OCI-LY7 (cell line): Measurements from ENCODE around the gene STX12. TPM values are rescaled to one million over a fixed set of nuclear protein-coding genes. Genes with fewer than 3 reads are reported as not detected.
"Not testable (repeated sequence)": the region's sequence is repeated elsewhere in the genome, so short reads cannot be mapped to it uniquely, and the experiment has no call there.

Experiments used
- BruUV-seq: library from RNA; stranded (reverse); fragments of 400-500 nt; replicated peaks from 2 replicates; lab custom pipeline; 2021; lab: Mats Ljungman, UMichigan
- CTCF ChIA-PET: fragments of 300-600 bp; sonication (Branson Sonifier 250); formaldehyde crosslinking; loops from one replicate; lab custom pipeline; 2022; ENCODE audit warnings: antibody characterized with exemption; ENCODE audit not compliant: unreplicated experiment; lab: Charles Lee
- POLR2A ChIA-PET: fragments of 300-600 bp; sonication (Branson Sonifier 250); formaldehyde crosslinking; loops from one replicate; lab custom pipeline; 2022; ENCODE audit warnings: antibody characterized with exemption; lab: Charles Lee
- DNase-seq: peaks from one replicate; pipeline ENCODE4 v3.0.0-alpha.2; 2015; ENCODE audit warnings: low spot score
- H2AFZ ChIP-seq: fragments of 200-600 bp; sonication (generic), shearing (Covaris generic); 2 replicates; pipeline ENCODE4 v1.6.1; 2014; ENCODE audit warnings: mild to moderate bottlenecking, antibody characterized with exemption, low read length, moderate library complexity
- H3K27ac ChIP-seq: fragments of 200-600 bp; sonication (generic); 2 replicates; pipeline ENCODE4 v1.5.1; 2014; ENCODE audit warnings: mixed run types, low read depth, mild to moderate bottlenecking, moderate library complexity, low read length, inconsistent platforms; ENCODE audit not compliant: poor library complexity, severe bottlenecking
- H3K36me3 ChIP-seq: fragments of 200-600 bp; sonication (generic); 2 replicates; pipeline ENCODE4 v1.6.1; 2014; ENCODE audit warnings: mild to moderate bottlenecking, antibody characterized with exemption, low read length, moderate library complexity, mixed read lengths; ENCODE audit not compliant: insufficient read depth
- H3K4me1 ChIP-seq: fragments of 200-600 bp; sonication (generic); 2 replicates; pipeline ENCODE4 v1.5.1; 2014; ENCODE audit warnings: mild to moderate bottlenecking, low read length; ENCODE audit not compliant: insufficient read depth, poor library complexity, severe bottlenecking
- H3K4me2 ChIP-seq: fragments of 200-600 bp; sonication (generic); 2 replicates; pipeline ENCODE4 v1.6.1; 2014; ENCODE audit warnings: mild to moderate bottlenecking, low read length
- H3K4me3 ChIP-seq: fragments of 200-600 bp; sonication (generic); 2 replicates; pipeline ENCODE4 v1.5.1; 2014; ENCODE audit warnings: mild to moderate bottlenecking, low read depth, low read length; ENCODE audit not compliant: poor library complexity, severe bottlenecking
- H3K79me2 ChIP-seq: fragments of 200-600 bp; sonication (generic); 2 replicates; pipeline ENCODE4 v1.6.1; 2016; ENCODE audit warnings: low read depth, mild to moderate bottlenecking, low read length, moderate library complexity, mixed read lengths; ENCODE audit not compliant: insufficient read depth
- H3K9me2 ChIP-seq: fragments of 200-600 bp; sonication (generic); 2 replicates; pipeline ENCODE4 v1.6.1; 2016; ENCODE audit warnings: mild to moderate bottlenecking, low read length, mixed read lengths; ENCODE audit not compliant: insufficient read depth
- H3K9me3 ChIP-seq: fragments of 200-600 bp; sonication (generic); 2 replicates; pipeline ENCODE4 v1.6.1; 2014; ENCODE audit warnings: mild to moderate bottlenecking, mixed run types, low read length, mixed read lengths
- H4K20me1 ChIP-seq: fragments of 200-600 bp; sonication (generic); 2 replicates; pipeline ENCODE4 v1.6.1; 2014; ENCODE audit warnings: mild to moderate bottlenecking, antibody characterized with exemption, low read length, moderate library complexity, mixed read lengths; ENCODE audit not compliant: insufficient read depth
- EZH2phosphoT487 ChIP-seq: fragments of 200-600 bp; sonication (generic); IDR thresholded peaks from 2 replicates; pipeline ENCODE4 v1.6.1; 2018; ENCODE audit warnings: low read depth, borderline replicate concordance, mild to moderate bottlenecking, mixed run types, antibody characterized with exemption, low read length, moderate library complexity, mixed read lengths
- intact Hi-C: fragments of 100-400 bp; cut with micrococcal nuclease; formaldehyde crosslinking; loops from one replicate; pipeline ENCODE4 v1.10.0; 2022; ENCODE audit not compliant: unreplicated experiment
- total RNA-seq, 2 experiments: library from RNA; depleted of rRNA in 1 of 2; stranded (reverse); fragments of >200 nt in 1 of 2; shearing (Covaris generic) in 1 of 2; gene quantifications; 2 replicates each; pipeline ENCODE4 v1.2.3, GENCODE V29; 2014 to 2022
- TF ChIP-seq, protein P1 (sequence below): fragments of 200-600 bp; sonication (generic); conservative IDR thresholded peaks from 2 replicates; pipeline ENCODE4 v1.5.1; 2014; ENCODE audit warnings: mild to moderate bottlenecking, antibody characterized with exemption, low read length, moderate library complexity, mixed read lengths

Gene STX12
- total RNA-seq, 2 experiments from 2014 or later: 17.2 to 30.1 TPM

DNA sequence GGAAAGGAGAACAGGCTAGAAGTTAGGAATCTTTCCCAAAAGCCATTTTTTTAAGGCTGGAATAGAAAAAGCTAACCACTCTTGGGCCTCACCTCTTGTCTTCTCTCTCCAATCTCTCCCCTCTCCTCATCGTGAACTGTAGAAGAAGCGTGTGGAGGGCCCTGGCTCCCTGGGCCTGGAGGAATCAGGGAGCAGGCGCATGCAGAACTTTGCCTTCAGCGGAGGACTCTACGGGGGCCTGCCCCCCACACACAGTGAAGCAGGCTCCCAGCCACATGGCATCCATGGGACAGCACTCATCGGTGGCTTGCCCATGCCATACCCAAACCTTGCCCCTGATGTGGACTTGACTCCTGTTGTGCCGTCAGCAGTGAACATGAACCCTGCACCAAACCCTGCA, 76.9 kb downstream of the STX12 start:
- BruUV-seq: no TSS peak
- intact Hi-C loops: no loop called here

DNA sequence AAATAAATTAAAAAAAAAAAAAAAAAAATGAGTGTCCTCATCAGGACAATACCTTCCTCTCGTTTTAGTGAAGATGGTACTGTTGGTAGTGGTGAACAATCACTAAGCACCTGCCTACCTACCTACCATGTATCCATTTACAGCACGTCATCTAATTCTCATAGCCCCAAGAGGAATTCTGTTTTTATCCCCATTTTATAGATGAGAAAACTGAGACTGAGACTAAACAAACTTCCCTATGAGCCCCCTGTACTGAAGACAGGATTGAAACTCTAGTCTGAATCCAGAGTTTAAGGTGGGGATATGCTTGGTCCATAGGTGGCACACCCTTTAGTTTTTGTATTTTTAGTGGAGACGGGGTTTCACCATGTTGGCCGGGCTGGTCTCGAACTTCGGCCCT, 82.1 kb downstream of the STX12 start:
- TF ChIP-seq, protein P1, sequence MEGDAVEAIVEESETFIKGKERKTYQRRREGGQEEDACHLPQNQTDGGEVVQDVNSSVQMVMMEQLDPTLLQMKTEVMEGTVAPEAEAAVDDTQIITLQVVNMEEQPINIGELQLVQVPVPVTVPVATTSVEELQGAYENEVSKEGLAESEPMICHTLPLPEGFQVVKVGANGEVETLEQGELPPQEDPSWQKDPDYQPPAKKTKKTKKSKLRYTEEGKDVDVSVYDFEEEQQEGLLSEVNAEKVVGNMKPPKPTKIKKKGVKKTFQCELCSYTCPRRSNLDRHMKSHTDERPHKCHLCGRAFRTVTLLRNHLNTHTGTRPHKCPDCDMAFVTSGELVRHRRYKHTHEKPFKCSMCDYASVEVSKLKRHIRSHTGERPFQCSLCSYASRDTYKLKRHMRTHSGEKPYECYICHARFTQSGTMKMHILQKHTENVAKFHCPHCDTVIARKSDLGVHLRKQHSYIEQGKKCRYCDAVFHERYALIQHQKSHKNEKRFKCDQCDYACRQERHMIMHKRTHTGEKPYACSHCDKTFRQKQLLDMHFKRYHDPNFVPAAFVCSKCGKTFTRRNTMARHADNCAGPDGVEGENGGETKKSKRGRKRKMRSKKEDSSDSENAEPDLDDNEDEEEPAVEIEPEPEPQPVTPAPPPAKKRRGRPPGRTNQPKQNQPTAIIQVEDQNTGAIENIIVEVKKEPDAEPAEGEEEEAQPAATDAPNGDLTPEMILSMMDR: no peak
- TF ChIP-seq EZH2phosphoT487: no peak
- H3K9me3 ChIP-seq: no peaks in the 10 kb centered on the region
- H3K9me2 ChIP-seq: no peaks in the 10 kb centered on the region
- peaks cover 25% of the 10 kb centered on the region for H3K36me3 ChIP-seq
- intact Hi-C loops: loop anchor here (5.0 kb wide), 1 partner anchor 77 kb away; the partner anchor contains the start of gene SMPDL3B
- ChIA-PET POLR2A (no interaction called here), CTCF (no interaction called here)
- H3K27ac ChIP-seq: no peak overlapping the region
- H4K20me1 ChIP-seq: no peaks in the 10 kb centered on the region
- DNase-seq: no peak
- no peak overlapping the region for H3K4me2 ChIP-seq
- H2AFZ ChIP-seq: no peak overlapping the region
- no peaks in the 10 kb centered on the region for H3K79me2 ChIP-seq
- no TSS peak for BruUV-seq
- no peak overlapping the region for H3K4me3 ChIP-seq
- no peaks in the 10 kb centered on the region for H3K4me1 ChIP-seq

More for the DNA sequence above, 76.9 kb downstream of the STX12 start:
- Histone ChIP-seq H2AFZ (no peak overlapping the region), H3K9me2 (no peaks in the 10 kb centered on the region), H3K36me3 (peaks cover 68% of the 10 kb centered on the region), H4K20me1 (no peaks in the 10 kb centered on the region), H3K4me2 (no peak overlapping the region), H3K27ac (no peak overlapping the region), H3K4me1 (no peaks in the 10 kb centered on the region), H3K79me2 (no peaks in the 10 kb centered on the region), H3K4me3 (no peak overlapping the region), H3K9me3 (no peaks in the 10 kb centered on the region)
- CTCF ChIA-PET: no interaction called here
- TF ChIP-seq, protein P1: no peak
- TF ChIP-seq EZH2phosphoT487: no peak
- no peak for DNase-seq
- POLR2A ChIA-PET: interaction anchor here (0.7 kb wide), 2 partner anchors 18 to 370 kb away, joined by 4 read pairs; no protein-coding TSS in a partner anchor

DNA sequence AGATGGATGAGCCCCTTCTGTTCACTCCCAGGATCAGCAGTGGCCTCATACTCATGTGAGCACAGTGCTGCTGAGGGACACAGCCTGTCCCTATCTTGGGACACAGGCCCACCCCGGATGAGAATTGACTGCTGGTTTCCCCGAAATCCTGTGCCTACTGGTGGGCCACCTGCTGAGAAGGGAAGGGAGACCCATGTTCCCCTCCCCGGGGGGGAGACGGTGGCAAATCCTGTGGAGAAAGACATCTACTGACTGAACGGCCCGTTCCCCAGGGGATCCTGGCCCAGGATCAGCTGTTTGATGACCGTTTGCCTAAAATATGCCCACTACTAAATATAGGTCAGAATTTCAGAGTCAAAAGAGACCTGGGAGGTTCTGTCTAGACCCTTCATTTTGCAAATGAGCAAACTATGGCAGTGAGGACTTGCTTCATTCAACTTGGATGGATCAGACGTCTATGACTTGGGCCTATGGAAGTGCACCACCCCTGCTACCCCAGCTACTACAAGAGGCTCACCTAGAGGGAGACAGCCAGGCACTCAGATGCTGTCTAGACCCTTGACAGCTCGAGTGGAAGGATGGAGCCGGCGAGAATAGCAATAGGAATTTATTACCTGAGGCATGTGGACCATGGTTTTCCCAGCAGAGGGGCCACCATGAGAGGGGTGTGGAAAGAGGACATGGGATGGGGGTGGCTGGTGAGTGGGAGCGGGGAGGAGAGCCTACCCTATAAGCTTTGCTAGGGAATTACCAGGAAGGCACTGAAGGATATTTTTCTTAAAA, 83.7 kb downstream of the STX12 start:
- DNase-seq: no peak
- Histone ChIP-seq H3K9me3 (no peaks in the 10 kb centered on the region), H4K20me1 (no peaks in the 10 kb centered on the region), H3K4me2 (no peak overlapping the region), H3K4me3 (no peak overlapping the region), H3K27ac (no peak overlapping the region), H3K9me2 (no peaks in the 10 kb centered on the region), H3K4me1 (no peaks in the 10 kb centered on the region), H3K79me2 (no peaks in the 10 kb centered on the region), H3K36me3 (peaks cover 8% of the 10 kb centered on the region), H2AFZ (no peak overlapping the region)
- CTCF ChIA-PET: interaction anchor here (0.6 kb wide), 2 partner anchors 94 to 124 kb away, joined by 3 read pairs; no protein-coding TSS in a partner anchor
- BruUV-seq: no TSS peak
- POLR2A ChIA-PET: interaction anchor here (0.6 to 0.7 kb wide), 2 partner anchors 178 to 856 kb away, joined by 4 to 7 read pairs; no protein-coding TSS in a partner anchor
- intact Hi-C loops: loop anchor here (5.0 kb wide), 1 partner anchor 76 kb away; the partner anchor contains the start of gene SMPDL3B
- no peak for TF ChIP-seq EZH2phosphoT487
- TF ChIP-seq, protein P1: no peak

DNA sequence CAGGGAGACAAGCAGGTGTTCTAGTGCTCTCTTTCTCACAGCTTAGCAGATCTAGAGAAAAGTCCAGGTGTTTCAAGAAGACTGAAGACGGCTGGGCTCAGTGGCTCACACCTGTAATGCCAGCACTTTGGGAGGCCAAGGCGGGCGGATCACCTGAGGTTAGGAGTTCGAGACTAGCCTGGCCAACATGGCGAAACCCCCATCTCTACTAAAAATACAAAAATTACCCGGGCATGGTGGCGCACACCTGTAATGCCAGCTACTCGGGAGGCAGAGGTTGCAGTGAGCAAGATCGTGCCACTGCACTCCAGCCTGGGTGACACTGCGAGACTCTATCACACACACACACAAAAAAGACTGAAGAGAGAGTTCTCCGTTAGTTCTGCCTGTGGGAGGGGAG, 84.5 kb downstream of the STX12 start:
- H4K20me1 ChIP-seq, H3K79me2 ChIP-seq, H3K9me3 ChIP-seq, H3K27ac ChIP-seq, H3K36me3 ChIP-seq, H3K9me2 ChIP-seq, H2AFZ ChIP-seq, CTCF ChIA-PET, H3K4me1 ChIP-seq, BruUV-seq, H3K4me3 ChIP-seq, H3K4me2 ChIP-seq, DNase-seq: not testable (repeated sequence)
- POLR2A ChIA-PET: interaction anchor here (0.7 kb wide), 1 partner anchor 1310 kb away, joined by 3 read pairs; no protein-coding TSS in a partner anchor
- intact Hi-C loops: loop anchor here (5.0 kb wide), 1 partner anchor 75 kb away; the partner anchor contains the start of gene SMPDL3B
